Measurements from ENCODE around the gene SPAG4. TPM values are rescaled to one million over a fixed set of nuclear protein-coding genes. Genes with fewer than 3 reads are reported as not detected.

The SPAG4 gene
- total RNA-seq, 2 donors from 2014 or later: 17.9 to 22.1 TPM

- Histone ChIP-seq H3K4me3 (no peak overlapping the region), H3K36me3 (replicated peaks in 1 of 2; ENCODE audit: insufficient read depth in 1 of 2, low read depth in 2 of 2) (no peaks in the 10 kb centered on the region), H3K4me1 (peaks cover 13% of the 10 kb centered on the region), H3K27ac (no peak overlapping the region), H3K9me3 (no peaks in the 10 kb centered on the region), H3K27me3 (no peaks in the 10 kb centered on the region)
- ATAC-seq (no peak), DNase-seq (peak in 1 of 4 donors; percentile 40)
- TF ChIP-seq POLR2A (IDR thresholded peaks at IDR 0.05) (no peak), CTCF (IDR thresholded peaks at IDR 0.05) (no peak)
- intact Hi-C loops (cut with DNase I): no loop called here
- WGBS, 2 donors: 64 to 69% methylated on average over 9 of the region's 9 CpGs
Observed at GRCh38 chr20:35610833-35611427, 4.7 kb upstream of the SPAG4 start.

- Histone ChIP-seq H3K9me3 (no peaks in the 10 kb centered on the region), H3K4me1 (peaks cover 13% of the 10 kb centered on the region), H3K27me3 (no peaks in the 10 kb centered on the region), H3K36me3 (replicated peaks in 1 of 2; ENCODE audit: insufficient read depth in 1 of 2, low read depth in 2 of 2) (no peaks in the 10 kb centered on the region), H3K4me3 (no peak overlapping the region), H3K27ac (no peak overlapping the region)
- TF ChIP-seq CTCF (IDR thresholded peaks at IDR 0.05): no peak
- no peak for TF ChIP-seq POLR2A (IDR thresholded peaks at IDR 0.05)
- intact Hi-C loops (cut with DNase I): no loop called here
- WGBS, 2 donors: 60 to 65% methylated on average over 2 of the region's 2 CpGs
- no peak for ATAC-seq
- DNase-seq: no peak
Observed at GRCh38 chr20:35611482-35611881, 4.1 kb upstream of the SPAG4 start.

DNA sequence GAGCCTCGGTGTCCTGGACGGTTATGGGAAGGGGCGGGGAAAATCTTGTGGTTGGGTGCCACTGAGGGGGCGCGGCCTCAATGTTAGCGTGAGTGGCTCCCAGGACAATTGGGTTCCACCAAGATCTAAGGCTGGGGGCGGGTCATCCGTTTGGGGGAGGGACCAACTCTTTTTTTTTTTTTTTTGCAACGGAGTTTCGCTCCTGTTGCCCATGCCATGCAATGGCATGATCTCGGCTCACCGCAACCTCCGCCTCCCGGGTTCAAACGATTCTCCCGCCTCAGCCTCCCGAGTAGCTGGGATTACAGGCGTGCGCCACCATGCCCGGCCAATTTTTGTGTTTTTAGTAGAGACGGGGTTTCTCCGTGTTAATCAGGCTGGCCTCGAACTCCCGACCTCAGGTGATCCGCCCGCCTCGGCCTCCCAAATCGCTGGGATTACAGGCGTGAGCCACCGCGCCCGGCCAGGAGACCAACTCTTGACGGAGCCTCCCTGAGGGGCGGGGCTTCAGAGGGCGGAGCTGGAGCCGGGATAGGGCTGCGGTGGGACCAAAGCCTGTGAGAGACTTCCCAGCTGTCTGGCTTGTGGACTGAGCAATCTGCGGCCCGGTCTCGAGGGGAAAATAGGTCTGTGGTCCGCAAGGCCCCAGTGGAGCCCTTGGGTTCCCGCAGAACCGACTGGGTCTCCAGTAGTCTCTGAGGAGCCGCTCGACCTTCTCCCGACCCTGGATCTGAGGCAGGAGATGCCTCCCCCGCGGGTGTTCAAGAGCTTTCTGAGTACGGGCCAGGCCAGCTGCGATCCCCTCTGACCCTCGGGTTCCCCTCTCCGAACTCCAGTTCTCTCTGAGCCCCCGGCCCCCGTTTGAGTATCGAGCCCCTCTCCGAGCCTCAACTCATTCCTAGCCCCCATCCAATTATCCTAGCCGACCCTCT, 1.1 kb downstream of the SPAG4 start:
- H3K4me1 ChIP-seq: peaks cover 39% of the 10 kb centered on the region
- peak; percentile 94 to 95 (median 95) for DNase-seq
- intact Hi-C loops (cut with DNase I): no loop called here

GRCh38 chr20:35617397-35618262, 2.0 kb downstream of the SPAG4 start:
- 8 to 11% methylated on average over 16 to 21 of the region's 22 CpGs for WGBS, 2 donors
- H3K27me3 ChIP-seq: no peaks in the 10 kb centered on the region
- H3K9me3 ChIP-seq: no peaks in the 10 kb centered on the region
- DNase-seq: peak; percentile 61 to 75 (median 66)
- no peaks in the 10 kb centered on the region for H3K36me3 ChIP-seq (replicated peaks in 1 of 2; ENCODE audit: insufficient read depth in 1 of 2, low read depth in 2 of 2)
- peak; percentile 10 for ATAC-seq
- intact Hi-C loops (cut with DNase I): no loop called here
- TF ChIP-seq POLR2A (IDR thresholded peaks at IDR 0.05): no peak
- peak in 5 of 7 experiments; percentile 32 to 58 (median 45) for TF ChIP-seq CTCF (IDR thresholded peaks at IDR 0.05)
- peak overlapping the region; percentile 10 to 23 for H3K4me3 ChIP-seq
- H3K27ac ChIP-seq: peak overlapping the region; percentile 82 to 93 (median 88)
- peaks cover 39% of the 10 kb centered on the region for H3K4me1 ChIP-seq

More for the DNA sequence above, 1.1 kb downstream of the SPAG4 start:
- Histone ChIP-seq H3K9me3 (no peaks in the 10 kb centered on the region), H3K36me3 (replicated peaks in 1 of 2; ENCODE audit: insufficient read depth in 1 of 2, low read depth in 2 of 2) (no peaks in the 10 kb centered on the region), H3K27me3 (no peaks in the 10 kb centered on the region), H3K27ac (peak overlapping the region; percentile 82 to 93 (median 88)), H3K4me3 (peak overlapping the region; percentile 10 to 23)
- TF ChIP-seq POLR2A (IDR thresholded peaks at IDR 0.05): peak; percentile 82 to 95 (median 94)
- peak in 1 of 7 experiments; percentile 22 for TF ChIP-seq CTCF (IDR thresholded peaks at IDR 0.05)
- 3 to 4% methylated on average over 10 to 56 of the region's 57 CpGs for WGBS, 2 donors
- ATAC-seq: peak; percentile 69
